ENCODE measurements around the gene ADGRG1. TPM values are rescaled to one million over a fixed set of nuclear protein-coding genes. Genes with fewer than 3 reads are reported as not detected.
A peak's percentile ranks its signal among the peaks of the same experiment; 100 is the strongest.

ADGRG1 gene
- total and polyA plus RNA-seq, 12 donors = 1.8 to 69.9 (median 41.4) TPM

- 61 to 70% (median 67%) methylated on average over 4 of the region's 4 CpGs for WGBS, 4 donors
- intact Hi-C loops (cut with DNase I) = no loop called here
- DNase-seq = no peak
These were observed 22.1 kb upstream of the ADGRG1 start for GRCh38 chr16:57606147-57606846.

GRCh38 chr16:57606847-57607501, 21.5 kb upstream of the ADGRG1 start:
- H3K36me3 ChIP-seq (replicated peaks in 1 of 2) = no peaks in the 10 kb centered on the region
- no peak overlapping the region for H3K27ac ChIP-seq
- TF ChIP-seq POLR2A (IDR thresholded peaks at IDR 0.05) (no peak), CTCF (IDR thresholded peaks at IDR 0.05) (no peak)
- intact Hi-C loops (cut with DNase I) = no loop called here
- DNase-seq = peak in 3 of 7 donors; percentile 12 to 25 (median 13)
- no peak overlapping the region for H3K4me3 ChIP-seq
- 77 to 90% (median 82%) methylated on average over 6 to 11 of the region's 11 CpGs for WGBS, 4 donors
- peaks cover 3 to 24% of the 10 kb centered on the region in 2 donors for H3K4me1 ChIP-seq (replicated peaks in 1 of 2)
- no peaks in the 10 kb centered on the region for H3K9me3 ChIP-seq (replicated peaks in 1 of 3)
- peaks cover 6% of the 10 kb centered on the region for H3K27me3 ChIP-seq

More at GRCh38 chr16:57606147-57606846, 22.1 kb upstream of the ADGRG1 start:
- peaks cover 6% of the 10 kb centered on the region for H3K27me3 ChIP-seq
- no peaks in the 10 kb centered on the region for H3K9me3 ChIP-seq (replicated peaks in 1 of 3)
- peaks cover 3 to 19% of the 10 kb centered on the region in 2 donors for H3K4me1 ChIP-seq (replicated peaks in 1 of 2)
- no peak overlapping the region for H3K27ac ChIP-seq
- no peaks in the 10 kb centered on the region for H3K36me3 ChIP-seq (replicated peaks in 1 of 2)
- TF ChIP-seq CTCF (IDR thresholded peaks at IDR 0.05) (no peak), POLR2A (IDR thresholded peaks at IDR 0.05) (no peak)
- no peak overlapping the region for H3K4me3 ChIP-seq

GRCh38 chr16:57607676-57608461, 20.6 kb upstream of the ADGRG1 start:
- WGBS, 4 donors = 89 to 93% (median 91%) methylated on average over 8 to 10 of the region's 10 CpGs
- H3K36me3 ChIP-seq (replicated peaks in 1 of 2) = no peaks in the 10 kb centered on the region
- TF ChIP-seq POLR2A (IDR thresholded peaks at IDR 0.05) = no peak
- TF ChIP-seq CTCF (IDR thresholded peaks at IDR 0.05) = no peak
- DNase-seq = peak in 3 of 7 donors; percentile 8 to 35 (median 13)
- no peaks in the 10 kb centered on the region for H3K9me3 ChIP-seq (replicated peaks in 1 of 3)
- peaks cover 6% of the 10 kb centered on the region for H3K27me3 ChIP-seq
- H3K27ac ChIP-seq = no peak overlapping the region
- H3K4me1 ChIP-seq (replicated peaks in 1 of 2) = peaks cover 3 to 24% of the 10 kb centered on the region in 2 donors
- H3K4me3 ChIP-seq = no peak overlapping the region
- intact Hi-C loops (cut with DNase I) = no loop called here
